Sigmoid colon (tissue), 7 donors: ENCODE data around the gene ROBO1. TPM values are rescaled to one million over a fixed set of nuclear protein-coding genes. Genes with fewer than 3 reads are reported as not detected.

ENCODE experiments used
- DNase-seq: peaks from one replicate; pipeline ENCODE4 v3.0.0-alpha.2; 2019
- H3K27ac ChIP-seq, 4 donors: fragments of 200-600 bp; sonication (generic); one replicate each; pipeline ENCODE4 v1.5.1; 2016 to 2019; ENCODE audit warnings: mild to moderate bottlenecking in 1 of 4
- H3K27me3 ChIP-seq, 3 donors: fragments of 200-600 bp; sonication (generic); one replicate each; pipeline ENCODE4 v1.5.1; 2019; ENCODE audit warnings: mild to moderate bottlenecking in 1 of 3
- H3K36me3 ChIP-seq, 4 donors: fragments of 200-600 bp; sonication (generic); one replicate each; pipeline ENCODE4 v1.5.1; 2016 to 2019
- H3K4me1 ChIP-seq, 4 donors: fragments of 200-600 bp; sonication (generic); one replicate each; pipeline ENCODE4 v1.5.1; 2017 to 2019
- H3K4me3 ChIP-seq, 4 donors: fragments of 200-600 bp; sonication (generic); one replicate each; pipeline ENCODE4 v1.5.1; 2017 to 2019; ENCODE audit warnings: mild to moderate bottlenecking in 2 of 4, moderate library complexity in 1 of 4
- H3K9me3 ChIP-seq, 4 donors: fragments of 200-600 bp in 3 of 4; sonication (generic) in 3 of 4; one replicate each; pipeline versions ENCODE4 v1.5.1 to v1.6.1; 2013 to 2019
- CTCF ChIP-seq, 4 experiments: fragments of 450-650 bp in 3 of 4; fragments of 200-600 bp in 1 of 4; IDR thresholded peaks; one replicate each; pipeline ENCODE4 v1.5.1; 2016 to 2019; ENCODE audit warnings: antibody characterized with exemption in 4 of 4, mild to moderate bottlenecking in 3 of 4, moderate library complexity in 2 of 4
- EP300 ChIP-seq, 4 donors: sonication (generic); formaldehyde crosslinking; IDR thresholded peaks; one replicate each; pipeline ENCODE4 v1.6.1; 2017; ENCODE audit warnings: antibody characterized with exemption in 4 of 4
- POLR2A ChIP-seq, 2 donors: fragments of 450-650 bp; IDR thresholded peaks; one replicate each; pipeline ENCODE4 v1.6.1; 2016; ENCODE audit warnings: antibody characterized with exemption in 2 of 2, mild to moderate bottlenecking in 2 of 2, moderate library complexity in 2 of 2
- POLR2AphosphoS5 ChIP-seq, 4 donors: sonication (generic); formaldehyde crosslinking; IDR thresholded peaks; one replicate each; pipeline ENCODE4 v1.6.1; 2017; ENCODE audit warnings: antibody characterized with exemption in 4 of 4
- WGBS, 2 donors: extraction: QIAGEN DNeasy Blood & Tissue Kit; methylation state at CpG; one replicate each; pipeline ENCODE4 v1.1.7; 2013; 5-methylcytosine and 5-hydroxymethylcytosine counted together
- intact Hi-C: fragments of 100-400 bp; cut with DNase I; formaldehyde crosslinking; loops from one replicate; pipeline ENCODE4 v1.15.1; 2023
- polyA plus RNA-seq, 3 donors: library from polyadenylated mRNA; stranded (reverse); fragments of 200-250 nt; gene quantifications; one replicate each; pipeline ENCODE4 v1.2.3, GENCODE V29; 2013
- total RNA-seq, 4 donors: library from RNA; depleted of rRNA; stranded (reverse); fragments of >200 nt; gene quantifications; one replicate each; pipeline ENCODE4 v1.1.0, GENCODE V29; 2016
- donor health status: healthy with polysubstance abuse.
- donor health status: Bipolar disorder and iron deficiency.
- donor health status: healthy.

ROBO1 gene
- total and polyA plus RNA-seq, 7 donors = 0.69 to 45.7 (median 32.4) TPM

DNA sequence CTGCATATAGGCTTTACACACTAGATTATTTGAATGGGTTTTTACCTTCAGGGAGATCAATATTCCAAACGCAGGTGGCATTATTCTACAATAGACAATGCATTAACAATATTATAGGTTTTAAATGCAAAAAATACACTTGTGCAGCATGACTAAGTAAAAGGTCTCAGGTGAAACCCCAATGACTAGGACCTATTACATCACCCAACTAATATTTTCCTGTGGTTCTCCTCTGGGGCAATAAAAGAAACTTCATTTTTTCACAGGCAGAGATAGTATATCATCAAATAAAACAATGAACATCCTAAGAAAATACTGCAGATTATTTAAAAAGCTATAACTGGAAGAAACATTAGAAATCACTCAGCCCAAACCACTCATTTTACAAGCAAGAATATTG lies 375.3 kb downstream of the ROBO1 start:
- TF ChIP-seq POLR2AphosphoS5 (IDR thresholded peaks at IDR 0.05) (no peak), CTCF (IDR thresholded peaks at IDR 0.05) (no peak), POLR2A (IDR thresholded peaks at IDR 0.05) (no peak), EP300 (IDR thresholded peaks at IDR 0.05) (no peak)
- H3K27me3 ChIP-seq = no peaks in the 10 kb centered on the region
- no peak for DNase-seq
- no peaks in the 10 kb centered on the region for H3K36me3 ChIP-seq
- no peak overlapping the region for H3K27ac ChIP-seq
- H3K9me3 ChIP-seq = no peaks in the 10 kb centered on the region
- WGBS, 2 donors = 76 to 83% methylated on average over 1 of the region's 1 CpG
- no peaks in the 10 kb centered on the region for H3K4me1 ChIP-seq
- intact Hi-C loops = no loop called here
- no peak overlapping the region for H3K4me3 ChIP-seq

DNA sequence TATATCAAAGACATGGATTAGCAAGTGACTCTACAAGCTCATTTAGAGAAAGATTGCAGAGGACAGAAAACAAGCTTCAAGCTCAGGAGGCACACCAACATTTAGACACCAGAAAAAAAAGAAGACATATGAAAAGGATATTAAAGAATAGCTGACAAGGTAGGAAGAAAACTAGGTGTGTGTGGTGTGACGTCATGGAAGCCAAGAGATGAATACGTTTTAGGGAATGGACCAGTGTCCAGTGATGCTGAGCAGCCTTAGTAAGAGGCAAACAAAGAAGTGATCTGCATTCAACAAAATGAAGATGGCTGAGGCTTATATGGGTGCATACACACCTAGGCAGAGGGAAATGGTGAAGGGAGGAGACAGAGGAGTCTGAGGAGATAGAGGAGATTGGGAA lies 377.4 kb downstream of the ROBO1 start:
- no peaks in the 10 kb centered on the region for H3K27me3 ChIP-seq
- H3K4me3 ChIP-seq = no peak overlapping the region
- H3K9me3 ChIP-seq = no peaks in the 10 kb centered on the region
- no peak overlapping the region for H3K27ac ChIP-seq
- no peak for DNase-seq
- TF ChIP-seq EP300 (IDR thresholded peaks at IDR 0.05) (no peak), POLR2AphosphoS5 (IDR thresholded peaks at IDR 0.05) (no peak)
- intact Hi-C loops = no loop called here
- 78 to 88% methylated on average over 2 of the region's 2 CpGs for whole genome bisulfite sequencing, 2 donors
- H3K36me3 ChIP-seq = no peaks in the 10 kb centered on the region
- H3K4me1 ChIP-seq = no peaks in the 10 kb centered on the region

DNA sequence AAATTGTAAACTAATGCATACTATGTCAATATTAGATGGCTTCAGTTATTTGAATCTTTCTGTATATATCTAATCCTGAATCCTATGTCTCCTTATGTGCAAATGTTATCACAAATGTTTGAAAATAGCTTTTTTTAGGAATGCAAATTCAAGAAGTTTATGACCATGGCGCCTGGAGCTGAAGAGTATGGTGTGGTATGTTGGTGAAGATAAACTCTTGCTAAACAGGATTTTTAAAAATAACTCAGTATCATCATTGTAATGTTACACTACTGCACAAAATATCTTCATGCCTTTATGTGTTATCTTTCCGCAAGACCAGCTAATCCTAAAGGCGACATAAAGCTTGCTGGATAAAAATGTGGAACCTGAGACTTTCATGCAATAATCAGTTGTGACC lies 382.6 kb downstream of the ROBO1 start:
- H3K4me1 ChIP-seq = no peaks in the 10 kb centered on the region
- TF ChIP-seq POLR2A (IDR thresholded peaks at IDR 0.05) (no peak), EP300 (IDR thresholded peaks at IDR 0.05) (no peak), POLR2AphosphoS5 (IDR thresholded peaks at IDR 0.05) (no peak), CTCF (IDR thresholded peaks at IDR 0.05) (no peak)
- DNase-seq = no peak

GRCh38 chr3:79383402-79384012 lies 384.3 kb downstream of the ROBO1 start:
- no peak for DNase-seq
- 32 to 33% methylated on average over 3 of the region's 3 CpGs for WGBS, 2 donors
- H3K27ac ChIP-seq = no peak overlapping the region

More for the DNA sequence above, 382.6 kb downstream of the ROBO1 start:
- Histone ChIP-seq H3K9me3 (no peaks in the 10 kb centered on the region), H3K27me3 (no peaks in the 10 kb centered on the region), H3K27ac (no peak overlapping the region), H3K4me3 (no peak overlapping the region), H3K36me3 (no peaks in the 10 kb centered on the region)
- WGBS, 2 donors = 83 to 87% methylated on average over 3 of the region's 3 CpGs
- intact Hi-C loops = no loop called here

GRCh38 chr3:79380581-79380980 lies 387.2 kb downstream of the ROBO1 start:
- intact Hi-C loops = no loop called here
- WGBS, 2 donors = 92 to 93% methylated on average over 4 of the region's 4 CpGs
- Histone ChIP-seq H3K27ac (no peak overlapping the region), H3K27me3 (no peaks in the 10 kb centered on the region), H3K4me1 (no peaks in the 10 kb centered on the region), H3K4me3 (no peak overlapping the region), H3K36me3 (no peaks in the 10 kb centered on the region), H3K9me3 (no peaks in the 10 kb centered on the region)
- no peak for TF ChIP-seq POLR2AphosphoS5 (IDR thresholded peaks at IDR 0.05)
- no peak for TF ChIP-seq POLR2A (IDR thresholded peaks at IDR 0.05)
- TF ChIP-seq CTCF (IDR thresholded peaks at IDR 0.05) = no peak
- no peak for TF ChIP-seq EP300 (IDR thresholded peaks at IDR 0.05)
- no peak for DNase-seq

More at GRCh38 chr3:79383402-79384012, 384.3 kb downstream of the ROBO1 start:
- Histone ChIP-seq H3K9me3 (no peaks in the 10 kb centered on the region), H3K4me3 (no peak overlapping the region), H3K27me3 (no peaks in the 10 kb centered on the region), H3K36me3 (no peaks in the 10 kb centered on the region), H3K4me1 (no peaks in the 10 kb centered on the region)
- intact Hi-C loops = no loop called here
- TF ChIP-seq EP300 (IDR thresholded peaks at IDR 0.05) = no peak
- no peak for TF ChIP-seq CTCF (IDR thresholded peaks at IDR 0.05)
- no peak for TF ChIP-seq POLR2A (IDR thresholded peaks at IDR 0.05)
- no peak for TF ChIP-seq POLR2AphosphoS5 (IDR thresholded peaks at IDR 0.05)
